Keratinocyte (primary cell): ENCODE results near the gene SYNE4. TPM values are rescaled to one million over a fixed set of nuclear protein-coding genes. Genes with fewer than 3 reads are reported as not detected.
A peak's percentile ranks its signal among the peaks of the same experiment; 100 is the strongest.

Source experiments
- DNase-seq: peaks from one replicate; pipeline ENCODE4 v3.0.0-alpha.2; 2011; ENCODE audit warnings: low read depth, missing footprints, low spot score
- FAIRE-seq: peaks from 2 replicates; lab custom pipeline; 2011; peaks lifted over from hg19 to GRCh38; lab: Jason Lieb, UNC
- H2AFZ ChIP-seq: 2 replicates; pipeline ENCODE4 v1.6.0; 2012; ENCODE audit warnings: low read length, control low read depth, inconsistent platforms; ENCODE audit not compliant: control insufficient read depth
- H3K27ac ChIP-seq: 2 replicates; pipeline ENCODE4 v1.5.1; 2011; ENCODE audit warnings: low read length; ENCODE audit not compliant: control insufficient read depth, insufficient read depth
- H3K27me3 ChIP-seq: 3 replicates; pipeline ENCODE4 v1.6.0; 2011; ENCODE audit warnings: low read length; ENCODE audit not compliant: control insufficient read depth, insufficient read depth; ENCODE audit errors: extremely low read depth
- H3K36me3 ChIP-seq, 2 experiments: 2 replicates in 1 of 2; 3 replicates in 1 of 2; pipeline ENCODE4 v1.5.1; 2011; ENCODE audit warnings: low read length in 2 of 2, mild to moderate bottlenecking in 1 of 2; ENCODE audit not compliant: control insufficient read depth in 2 of 2, insufficient read depth in 2 of 2; ENCODE audit errors: extremely low read depth in 1 of 2
- H3K4me1 ChIP-seq: 3 replicates; pipeline ENCODE4 v1.5.1; 2011; ENCODE audit warnings: low read length; ENCODE audit not compliant: control insufficient read depth, insufficient read depth; ENCODE audit errors: extremely low read depth
- H3K4me2 ChIP-seq: 3 replicates; pipeline ENCODE4 v1.6.0; 2011; ENCODE audit warnings: low read depth, low read length; ENCODE audit not compliant: control insufficient read depth, insufficient read depth; ENCODE audit errors: extremely low read depth
- H3K4me3 ChIP-seq, 3 experiments: fragments of 200-600 bp in 1 of 3; sonication (generic) in 1 of 3; 2 replicates in 2 of 3; 3 replicates in 1 of 3; pipeline ENCODE4 v1.5.1; 2011 to 2016; ENCODE audit warnings: low read length in 3 of 3, mild to moderate bottlenecking in 3 of 3, control low read depth in 2 of 3, inconsistent platforms in 1 of 3, low read depth in 1 of 3, mixed read lengths in 1 of 3, mixed run types in 1 of 3, moderate library complexity in 1 of 3; ENCODE audit not compliant: control insufficient read depth in 2 of 3, insufficient read depth in 2 of 3; ENCODE audit errors: extremely low read depth in 1 of 3
- H3K79me2 ChIP-seq: 2 replicates; pipeline ENCODE4 v1.6.0; 2012; ENCODE audit warnings: low read length; ENCODE audit not compliant: control insufficient read depth, insufficient read depth
- H3K9ac ChIP-seq: 3 replicates; pipeline ENCODE4 v1.6.0; 2011; ENCODE audit warnings: low read length; ENCODE audit not compliant: control insufficient read depth, insufficient read depth; ENCODE audit errors: extremely low read depth
- H3K9me1 ChIP-seq: 3 replicates; pipeline ENCODE4 v1.6.0; 2011; ENCODE audit warnings: low read length; ENCODE audit not compliant: control insufficient read depth, insufficient read depth; ENCODE audit errors: extremely low read depth
- H3K9me3 ChIP-seq: 2 replicates; pipeline ENCODE4 v1.5.1; 2012; ENCODE audit warnings: low read depth, low read length; ENCODE audit not compliant: control insufficient read depth
- H4K20me1 ChIP-seq: 3 replicates; pipeline ENCODE4 v1.6.0; 2011; ENCODE audit warnings: low read length; ENCODE audit not compliant: control insufficient read depth, insufficient read depth; ENCODE audit errors: extremely low read depth
- EZH2 ChIP-seq: IDR thresholded peaks from one replicate; pipeline ENCODE4 v1.6.1; 2012; ENCODE audit warnings: inconsistent platforms, mild to moderate bottlenecking, low read length, moderate library complexity
- dilution Hi-C: fragments of 300-500 bp; cut with MboI; formaldehyde crosslinking; loops from one replicate; pipeline ENCODE4 v1.7.0; 2020; ENCODE audit warnings: low sequenced_read_pairs; ENCODE audit not compliant: extremely low pct_ligation_motif_present
- polyA plus RNA-seq, 5 experiments: library from polyadenylated mRNA; depleted of rRNA in 3 of 5; stranded (reverse) in 3 of 5; stranded (forward) in 1 of 5; unstranded in 1 of 5; fragments of >200 nt; gene quantifications; 1 replicate in 1 of 5; 2 replicates in 3 of 5; 3 replicates in 1 of 5; pipeline versions ENCODE4 v1.2.1 to v1.2.3, GENCODE V29; 2011 to 2012; ENCODE audit warnings: missing spikeins in 2 of 5, low read depth in 1 of 5, low replicate concordance in 1 of 5
- TF ChIP-seq, protein P1 (sequence below), 3 experiments: IDR thresholded peaks in 1 of 3; conservative IDR thresholded peaks in 1 of 3; optimal IDR thresholded peaks in 1 of 3; 2 replicates in 2 of 3; 3 replicates in 1 of 3; pipeline versions ENCODE3 to v1.5.1; 2011; ENCODE audit warnings: low read length in 3 of 3, mild to moderate bottlenecking in 3 of 3, moderate library complexity in 2 of 3, control low read depth in 1 of 3, inconsistent platforms in 1 of 3; ENCODE audit not compliant: insufficient read depth in 2 of 3; ENCODE audit errors: extremely low read depth in 1 of 3

SYNE4 gene
- polyA plus RNA-seq, 1 donor (not counting 4 experiments of a cell fraction or from before 2014, with no cell fraction given): 0.28 TPM

GRCh38 chr19:35986664-35987570 is 21.7 kb downstream of the SYNE4 start:
- Histone ChIP-seq H3K9me1 (no peaks in the 10 kb centered on the region), H3K9ac (no peak overlapping the region), H3K4me2 (peak overlapping the region; percentile 25), H3K27me3 (peaks cover 8% of the 10 kb centered on the region), H3K4me3 (peak overlapping the region in 1 of 3 experiments; percentile 26), H3K36me3 (no peaks in the 10 kb centered on the region), H3K4me1 (no peaks in the 10 kb centered on the region), H2AFZ (no peak overlapping the region), H3K79me2 (no peaks in the 10 kb centered on the region), H3K27ac (no peak overlapping the region), H4K20me1 (no peaks in the 10 kb centered on the region), H3K9me3 (no peaks in the 10 kb centered on the region)
- dilution Hi-C loops: no loop called here
- no peak for FAIRE-seq
- no peak for DNase-seq
- TF ChIP-seq, protein P1, sequence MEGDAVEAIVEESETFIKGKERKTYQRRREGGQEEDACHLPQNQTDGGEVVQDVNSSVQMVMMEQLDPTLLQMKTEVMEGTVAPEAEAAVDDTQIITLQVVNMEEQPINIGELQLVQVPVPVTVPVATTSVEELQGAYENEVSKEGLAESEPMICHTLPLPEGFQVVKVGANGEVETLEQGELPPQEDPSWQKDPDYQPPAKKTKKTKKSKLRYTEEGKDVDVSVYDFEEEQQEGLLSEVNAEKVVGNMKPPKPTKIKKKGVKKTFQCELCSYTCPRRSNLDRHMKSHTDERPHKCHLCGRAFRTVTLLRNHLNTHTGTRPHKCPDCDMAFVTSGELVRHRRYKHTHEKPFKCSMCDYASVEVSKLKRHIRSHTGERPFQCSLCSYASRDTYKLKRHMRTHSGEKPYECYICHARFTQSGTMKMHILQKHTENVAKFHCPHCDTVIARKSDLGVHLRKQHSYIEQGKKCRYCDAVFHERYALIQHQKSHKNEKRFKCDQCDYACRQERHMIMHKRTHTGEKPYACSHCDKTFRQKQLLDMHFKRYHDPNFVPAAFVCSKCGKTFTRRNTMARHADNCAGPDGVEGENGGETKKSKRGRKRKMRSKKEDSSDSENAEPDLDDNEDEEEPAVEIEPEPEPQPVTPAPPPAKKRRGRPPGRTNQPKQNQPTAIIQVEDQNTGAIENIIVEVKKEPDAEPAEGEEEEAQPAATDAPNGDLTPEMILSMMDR (optimal IDR thresholded peaks at IDR 0.05 in 1 of 3, IDR thresholded peaks at IDR 0.05 in 1 of 3, conservative IDR thresholded peaks at IDR 0.05 in 1 of 3; ENCODE audit: extremely low read depth in 1 of 3, insufficient read depth in 2 of 3, low read length in 3 of 3): peak in 1 of 3 experiments; percentile 26
- peak; percentile 61 for TF ChIP-seq EZH2

- Histone ChIP-seq H3K9me1 (no peaks in the 10 kb centered on the region), H3K4me2 (no peak overlapping the region), H3K36me3 (no peaks in the 10 kb centered on the region), H3K27ac (no peak overlapping the region), H3K9me3 (no peaks in the 10 kb centered on the region), H2AFZ (no peak overlapping the region), H3K27me3 (peaks cover 8% of the 10 kb centered on the region), H3K4me1 (no peaks in the 10 kb centered on the region), H4K20me1 (no peaks in the 10 kb centered on the region), H3K9ac (no peak overlapping the region), H3K4me3 (no peak overlapping the region), H3K79me2 (no peaks in the 10 kb centered on the region)
- FAIRE-seq: no peak
- no peak for DNase-seq
- dilution Hi-C loops: no loop called here
- TF ChIP-seq EZH2: no peak
- TF ChIP-seq, protein P1 (optimal IDR thresholded peaks at IDR 0.05 in 1 of 3, IDR thresholded peaks at IDR 0.05 in 1 of 3, conservative IDR thresholded peaks at IDR 0.05 in 1 of 3; ENCODE audit: extremely low read depth in 1 of 3, insufficient read depth in 2 of 3, low read length in 3 of 3): no peak
These were observed 22.5 kb downstream of the SYNE4 start for GRCh38 chr19:35986111-35986510.
